CD14-positive monocyte (primary cell): ENCODE data around the gene CNTN5. TPM values are rescaled to one million over a fixed set of nuclear protein-coding genes. Genes with fewer than 3 reads are reported as not detected.
"Not testable (repeated sequence)": the region's sequence is repeated elsewhere in the genome, so short reads cannot be mapped to it uniquely, and the experiment has no call there.

ENCODE experiments used
- DNase-seq, 3 donors: peaks; one replicate each; pipeline ENCODE4 v3.0.0-alpha.2; 2011 to 2022
- H2AFZ ChIP-seq: 2 replicates; pipeline ENCODE4 v1.6.0; 2012; ENCODE audit warnings: mild to moderate bottlenecking, low read depth, low read length, inconsistent platforms; ENCODE audit not compliant: insufficient read depth, poor library complexity, severe bottlenecking
- H3K27ac ChIP-seq, 2 donors: 1 replicate in 1 of 2; 2 replicates in 1 of 2; pipeline ENCODE4 v1.5.1; 2012 to 2013; ENCODE audit warnings: low read length in 2 of 2, control low read depth in 1 of 2, inconsistent platforms in 1 of 2, low read depth in 1 of 2, mild to moderate bottlenecking in 1 of 2
- H3K27me3 ChIP-seq, 2 donors: one replicate each; pipeline versions ENCODE4 v1.6.0 to v1.6.1; 2011 to 2013; ENCODE audit warnings: low read length in 2 of 2; ENCODE audit not compliant: control insufficient read depth in 2 of 2, insufficient read depth in 2 of 2
- H3K36me3 ChIP-seq, 2 donors: replicated peaks in 1 of 2; 1 replicate in 1 of 2; 2 replicates in 1 of 2; pipeline versions ENCODE4 v1.5.1 to v1.6.1; 2012 to 2013; ENCODE audit warnings: low read length in 2 of 2, control low read depth in 1 of 2, inconsistent platforms in 1 of 2, mild to moderate bottlenecking in 1 of 2; ENCODE audit not compliant: insufficient read depth in 2 of 2, control insufficient read depth in 1 of 2
- H3K4me1 ChIP-seq, 2 donors: 1 replicate in 1 of 2; 2 replicates in 1 of 2; pipeline versions ENCODE4 v1.5.1 to v1.6.1; 2012 to 2013; ENCODE audit warnings: low read length in 2 of 2, control low read depth in 1 of 2, inconsistent platforms in 1 of 2, mild to moderate bottlenecking in 1 of 2, moderate library complexity in 1 of 2; ENCODE audit not compliant: insufficient read depth in 2 of 2, control insufficient read depth in 1 of 2
- H3K4me2 ChIP-seq: replicated peaks from 2 replicates; pipeline ENCODE3; 2012; ENCODE audit warnings: low read length, moderate library complexity, mild to moderate bottlenecking; ENCODE audit not compliant: poor library complexity, severe bottlenecking; ENCODE audit errors: extremely low read depth
- H3K4me3 ChIP-seq, 3 experiments: fragments of 200-600 bp in 1 of 3; sonication (generic) in 1 of 3; replicated peaks in 1 of 3; 1 replicate in 2 of 3; 2 replicates in 1 of 3; pipeline ENCODE4 v1.5.1; 2011 to 2013; ENCODE audit warnings: low read length in 3 of 3, mild to moderate bottlenecking in 3 of 3, control low read depth in 2 of 3, low read depth in 2 of 3, inconsistent platforms in 1 of 3, moderate library complexity in 1 of 3
- H3K79me2 ChIP-seq: 2 replicates; pipeline ENCODE4 v1.6.0; 2012; ENCODE audit warnings: mild to moderate bottlenecking, control low read depth, inconsistent platforms, low read length, moderate library complexity; ENCODE audit not compliant: insufficient read depth
- H3K9ac ChIP-seq: 2 replicates; pipeline ENCODE4 v1.6.0; 2017; ENCODE audit warnings: low read length, mild to moderate bottlenecking; ENCODE audit not compliant: insufficient read depth, poor library complexity, severe bottlenecking
- H3K9me3 ChIP-seq, 2 donors: replicated peaks in 1 of 2; 1 replicate in 1 of 2; 2 replicates in 1 of 2; pipeline versions ENCODE4 v1.5.1 to v1.6.1; 2012 to 2013; ENCODE audit warnings: low read length in 2 of 2, control low read depth in 1 of 2; ENCODE audit not compliant: control insufficient read depth in 1 of 2, insufficient read depth in 1 of 2
- H4K20me1 ChIP-seq: 2 replicates; pipeline ENCODE4 v1.6.0; 2012; ENCODE audit warnings: mild to moderate bottlenecking, low read length, control low read depth, moderate library complexity; ENCODE audit not compliant: insufficient read depth
- H3K27ac Mint-ChIP-seq, 7 donors: one replicate each; pipeline ENCODE4 v1.8.0; 2020; ENCODE audit warnings: mild to moderate bottlenecking in 7 of 7, mixed read lengths in 7 of 7, moderate library complexity in 6 of 7, inconsistent platforms in 2 of 7
- H3K27me3 Mint-ChIP-seq, 3 donors: one replicate each; pipeline ENCODE4 v1.8.0; 2021 to 2022; ENCODE audit warnings: low read depth in 3 of 3, mild to moderate bottlenecking in 3 of 3, mixed read lengths in 3 of 3, moderate library complexity in 3 of 3, inconsistent platforms in 1 of 3
- H3K36me3 Mint-ChIP-seq, 2 donors: one replicate each; pipeline ENCODE4 v1.8.0; 2020; ENCODE audit warnings: mixed read lengths in 2 of 2, inconsistent platforms in 1 of 2, mild to moderate bottlenecking in 1 of 2
- H3K4me1 Mint-ChIP-seq: one replicate; pipeline ENCODE4 v1.8.0; 2020; ENCODE audit warnings: mild to moderate bottlenecking, mixed read lengths
- H3K4me3 Mint-ChIP-seq, 2 donors: one replicate each; pipeline ENCODE4 v1.8.0; 2020; ENCODE audit warnings: mild to moderate bottlenecking in 2 of 2, mixed read lengths in 2 of 2, moderate library complexity in 1 of 2
- H3K9me3 Mint-ChIP-seq, 7 donors: one replicate each; pipeline ENCODE4 v1.8.0; 2020 to 2022; ENCODE audit warnings: mixed read lengths in 7 of 7, mild to moderate bottlenecking in 6 of 7, moderate library complexity in 6 of 7, inconsistent platforms in 2 of 7
- CTCF ChIP-seq: fragments of 200-600 bp; IDR thresholded peaks from one replicate; pipeline ENCODE4 v1.8.0; 2022; ENCODE audit warnings: antibody characterized with exemption, mild to moderate bottlenecking
- WGBS: methylation state at CpG from one replicate; pipeline ENCODE4 v1.1.5; 2013; ENCODE audit warnings: missing lambda C conversion rate; ENCODE audit not compliant: insufficient coverage; 5-methylcytosine and 5-hydroxymethylcytosine counted together
- intact Hi-C, 2 donors: fragments of 100-400 bp; cut with micrococcal nuclease; formaldehyde crosslinking; loops; one replicate each; pipeline versions ENCODE4 v1.15.0 to v1.15.1; 2023
- polyA plus RNA-seq, 3 donors: library from polyadenylated mRNA; depleted of rRNA in 1 of 3; unstranded in 2 of 3; stranded (reverse) in 1 of 3; fragments of 300-500 nt in 2 of 3; fragments of >200 nt in 1 of 3; fragmentation: Illumina TruSeq in 2 of 3; gene quantifications; 1 replicate in 2 of 3; 2 replicates in 1 of 3; pipeline ENCODE4 v1.2.3, GENCODE V29; 2012 to 2021

Gene CNTN5
- polyA plus RNA-seq, 3 donors = not detected

GRCh38 chr11:99818991-99819390 lies 798.2 kb downstream of the CNTN5 start:
- Mint-ChIP-seq H3K4me1 (no peaks in the 10 kb centered on the region), H3K36me3 (no peaks in the 10 kb centered on the region), H3K9me3 (peaks cover 0 to 9% (median 2%) of the 10 kb centered on the region in 7 donors), H3K27me3 (no peaks in the 10 kb centered on the region), H3K27ac (no peak overlapping the region), H3K4me3 (no peak overlapping the region)
- Histone ChIP-seq H3K4me1 (no peaks in the 10 kb centered on the region), H3K79me2 (no peaks in the 10 kb centered on the region), H3K4me2 (no peak overlapping the region), H3K36me3 (no peaks in the 10 kb centered on the region), H4K20me1 (no peaks in the 10 kb centered on the region), H2AFZ (no peak overlapping the region), H3K9me3 (peaks cover 0 to 3% of the 10 kb centered on the region in 2 donors), H3K9ac (no peak overlapping the region), H3K27ac (no peak overlapping the region), H3K4me3 (no peak overlapping the region), H3K27me3 (no peaks in the 10 kb centered on the region)
- intact Hi-C loops = no loop called here
- TF ChIP-seq CTCF = no peak
- DNase-seq = no peak

GRCh38 chr11:99822846-99823565 lies 802.3 kb downstream of the CNTN5 start:
- intact Hi-C loops = no loop called here
- no peaks in the 10 kb centered on the region for H3K27me3 ChIP-seq
- Mint-ChIP-seq H3K36me3 (no peaks in the 10 kb centered on the region), H3K4me1 (no peaks in the 10 kb centered on the region), H3K27me3 (no peaks in the 10 kb centered on the region), H3K4me3 (no peak overlapping the region), H3K9me3 (peaks cover 0 to 6% (median 0%) of the 10 kb centered on the region in 7 donors), H3K27ac (no peak overlapping the region)
- TF ChIP-seq CTCF = no peak
- no peak overlapping the region for H3K9ac ChIP-seq
- WGBS = 74% methylated on average over 5 of the region's 6 CpGs
- H3K27ac ChIP-seq = no peak overlapping the region
- no peaks in the 10 kb centered on the region for H3K79me2 ChIP-seq
- H3K4me2 ChIP-seq = no peak overlapping the region
- H3K4me3 ChIP-seq = no peak overlapping the region
- no peak for DNase-seq
- H2AFZ ChIP-seq = no peak overlapping the region
- H3K36me3 ChIP-seq = no peaks in the 10 kb centered on the region
- peaks cover 0 to 3% of the 10 kb centered on the region in 2 donors for H3K9me3 ChIP-seq
- H3K4me1 ChIP-seq = no peaks in the 10 kb centered on the region
- no peaks in the 10 kb centered on the region for H4K20me1 ChIP-seq

- H3K9ac ChIP-seq, H3K27ac ChIP-seq, H4K20me1 ChIP-seq, H2AFZ ChIP-seq, H3K79me2 ChIP-seq, H3K27ac Mint-ChIP-seq, H3K4me3 Mint-ChIP-seq, DNase-seq, intact Hi-C loops, H3K36me3 Mint-ChIP-seq, H3K4me1 Mint-ChIP-seq, H3K27me3 Mint-ChIP-seq, H3K9me3 ChIP-seq, H3K4me2 ChIP-seq, H3K27me3 ChIP-seq, H3K4me1 ChIP-seq, H3K9me3 Mint-ChIP-seq, H3K4me3 ChIP-seq, H3K36me3 ChIP-seq: not testable (repeated sequence)
These were observed 816.0 kb downstream of the CNTN5 start for GRCh38 chr11:99836739-99837138.
